Endothelial cell of umbilical vein (primary cell): ENCODE results near the gene ANO7.

Source experiments
- CTCF ChIP-seq, 2 donors: IDR thresholded peaks; 1 replicate in 1 of 2; 2 replicates in 1 of 2; pipeline ENCODE4 v1.5.1; 2011; ENCODE audit warnings: low read length in 2 of 2, mild to moderate bottlenecking in 2 of 2, moderate library complexity in 2 of 2, control low read depth in 1 of 2, inconsistent platforms in 1 of 2, low read depth in 1 of 2; ENCODE audit not compliant: insufficient read depth in 1 of 2; ENCODE audit errors: extremely low read depth in 1 of 2
- EZH2 ChIP-seq: IDR thresholded peaks from 2 replicates; pipeline ENCODE4 v1.6.1; 2012; ENCODE audit warnings: borderline replicate concordance, low read depth, mild to moderate bottlenecking, moderate library complexity, low read length, inconsistent platforms; ENCODE audit not compliant: severe bottlenecking
- FOS ChIP-seq: IDR thresholded peaks from 2 replicates; pipeline ENCODE4 v1.6.1; 2011; ENCODE audit warnings: mild to moderate bottlenecking, low read length, moderate library complexity, borderline replicate concordance; ENCODE audit not compliant: insufficient read depth
- GATA2 ChIP-seq: IDR thresholded peaks from 2 replicates; pipeline ENCODE4 v1.7.0; 2011; ENCODE audit warnings: low read depth, mild to moderate bottlenecking, moderate library complexity, mixed read lengths, low read length; ENCODE audit not compliant: insufficient read length, insufficient read depth
- JUN ChIP-seq: IDR thresholded peaks from 2 replicates; pipeline ENCODE4 v1.6.1; 2011; ENCODE audit warnings: borderline replicate concordance, low read depth; ENCODE audit not compliant: insufficient read length, insufficient read depth
- MAX ChIP-seq: IDR thresholded peaks from 2 replicates; pipeline ENCODE4 v1.6.1; 2011; ENCODE audit not compliant: insufficient read depth, insufficient read length
- MYC ChIP-seq: IDR thresholded peaks from one replicate; pipeline ENCODE4 v1.6.1; 2011; ENCODE audit warnings: mild to moderate bottlenecking, low read depth, low read length
- POLR2A ChIP-seq: IDR thresholded peaks from 2 replicates; pipeline ENCODE4 v1.6.1; 2012; ENCODE audit warnings: low read depth, mild to moderate bottlenecking, control low read depth, low read length

GRCh38 chr2:241239552-241240202 lies 51.2 kb downstream of the ANO7 start:
- TF ChIP-seq CTCF (IDR thresholded peaks at IDR 0.05; ENCODE audit: extremely low read depth in 1 of 2, insufficient read depth in 1 of 2, low read depth in 1 of 2, low read length in 2 of 2), result no peak
- TF ChIP-seq EZH2, result no peak
- TF ChIP-seq FOS, result no peak
- TF ChIP-seq POLR2A, result no peak
- TF ChIP-seq MYC, result no peak
- no peak for TF ChIP-seq MAX
- no peak for TF ChIP-seq GATA2
- TF ChIP-seq JUN, result no peak
